T-helper 9 cell (primary cell): ENCODE data around the gene ANKRD27.
"Not testable (repeated sequence)": the region's sequence is repeated elsewhere in the genome, so short reads cannot be mapped to it uniquely, and the experiment has no call there.

ENCODE experiments used
- DNase-seq: peaks from one replicate; pipeline ENCODE4 v3.0.0-alpha.2; 2020

Gene ANKRD27

DNA sequence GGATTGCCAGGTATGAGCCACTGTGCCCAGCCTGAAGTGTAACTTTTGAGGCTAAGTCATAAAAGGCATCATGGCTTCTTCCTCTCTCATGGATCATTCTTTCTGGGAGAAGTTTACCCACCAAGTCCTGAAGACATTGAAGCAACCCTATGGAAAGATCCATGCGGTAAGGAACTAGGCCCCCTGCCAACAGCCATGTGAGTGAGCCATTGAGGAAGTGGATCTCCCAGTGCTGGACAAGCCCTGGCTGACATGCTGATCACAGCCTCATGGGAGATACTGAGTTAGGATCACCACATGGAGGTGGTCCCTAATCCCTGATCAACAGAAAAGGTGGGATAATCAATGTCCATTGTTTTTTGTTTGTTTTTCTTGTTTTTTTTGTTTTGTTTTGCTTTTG is 13.3 kb upstream of the ANKRD27 start:
- DNase-seq, result no peak

DNA sequence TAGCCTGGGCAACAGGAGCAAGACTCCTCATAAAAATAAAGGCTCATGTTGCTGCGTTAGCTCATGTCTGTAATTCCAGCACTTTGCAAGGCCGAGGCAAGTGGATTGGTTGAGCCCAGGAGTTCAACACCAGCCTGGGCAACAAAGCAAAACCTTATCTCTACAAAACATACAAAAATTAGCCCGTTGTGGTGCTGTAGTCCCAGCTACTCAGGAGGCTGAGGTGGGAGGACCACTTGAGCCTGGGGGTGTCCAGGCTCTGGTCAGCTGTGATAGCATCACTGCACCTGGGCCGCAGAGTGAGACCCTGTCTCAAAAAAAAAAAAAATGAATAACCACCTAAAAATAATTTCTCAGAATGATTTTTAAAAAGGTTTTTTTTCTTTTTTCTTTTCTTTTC is 12.7 kb upstream of the ANKRD27 start:
- DNase-seq, result no peak

DNA sequence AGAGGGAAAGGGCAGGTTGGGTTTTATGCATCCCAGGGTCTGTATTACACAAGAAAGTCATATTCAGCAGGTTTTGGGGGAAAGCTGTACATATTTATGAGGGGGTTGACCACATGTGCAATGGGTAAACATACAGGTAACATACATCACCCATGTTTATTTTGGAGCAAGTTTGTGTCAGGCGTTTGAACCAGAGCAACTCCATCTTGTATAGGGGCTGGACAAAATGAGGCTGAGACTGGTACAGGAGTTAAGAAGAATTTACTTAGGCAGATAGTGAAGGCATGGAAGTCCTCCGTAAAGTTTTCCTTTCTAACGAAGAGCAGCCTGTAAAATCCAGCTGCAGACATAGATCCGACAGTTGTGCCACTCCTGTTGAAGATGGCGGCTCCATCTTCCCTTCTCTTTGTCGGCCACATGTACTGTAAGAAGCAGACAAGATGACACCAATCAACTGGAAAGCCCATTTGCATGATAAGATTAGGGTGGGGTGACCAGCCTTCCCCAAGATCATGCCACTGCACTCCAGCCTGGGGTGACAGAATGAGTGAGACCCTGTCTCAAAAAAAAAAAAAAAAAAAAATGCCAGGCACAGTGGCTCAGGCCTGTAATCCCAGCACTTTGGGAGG is 12.0 kb upstream of the ANKRD27 start:
- no peak for DNase-seq

DNA sequence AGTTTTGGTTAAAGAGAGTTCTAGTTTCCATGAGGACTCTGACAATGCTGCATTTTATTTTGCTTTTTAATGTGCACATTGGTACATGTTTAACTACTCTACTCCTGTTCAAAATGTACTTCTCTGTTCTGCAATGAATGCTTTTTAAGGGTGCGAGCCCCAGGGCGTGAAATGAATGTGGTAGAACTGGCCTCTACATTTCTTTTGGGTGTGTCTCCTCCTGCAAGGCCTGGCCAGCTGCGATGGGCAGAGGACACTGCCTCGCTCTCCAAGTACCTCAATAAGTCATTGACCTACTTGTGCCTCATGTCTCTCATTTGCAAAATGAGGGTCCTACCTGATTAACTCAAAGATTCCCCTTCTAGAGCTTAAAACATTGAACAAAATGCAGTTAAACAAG is 7.3 kb upstream of the ANKRD27 start:
- DNase-seq, result no peak

DNA sequence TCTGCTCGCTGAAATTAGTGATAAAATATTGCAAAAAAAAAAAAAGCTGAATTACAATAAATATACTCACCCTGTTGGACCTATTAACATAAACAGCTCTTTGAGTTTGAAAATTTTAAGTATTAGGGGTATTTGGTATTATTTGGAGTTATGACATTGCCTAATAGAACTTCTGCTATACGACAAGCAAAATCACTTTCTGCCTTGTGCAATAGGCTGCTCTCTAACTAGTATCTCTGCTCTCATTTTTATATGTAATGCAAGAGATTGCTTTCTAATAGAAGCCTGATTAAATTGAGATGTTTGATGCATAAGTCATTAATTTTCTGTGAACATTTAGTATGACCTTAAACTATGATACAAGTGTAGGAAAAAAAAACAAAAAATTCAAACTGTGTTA is 6.0 kb upstream of the ANKRD27 start:
- DNase-seq, result no peak

DNA sequence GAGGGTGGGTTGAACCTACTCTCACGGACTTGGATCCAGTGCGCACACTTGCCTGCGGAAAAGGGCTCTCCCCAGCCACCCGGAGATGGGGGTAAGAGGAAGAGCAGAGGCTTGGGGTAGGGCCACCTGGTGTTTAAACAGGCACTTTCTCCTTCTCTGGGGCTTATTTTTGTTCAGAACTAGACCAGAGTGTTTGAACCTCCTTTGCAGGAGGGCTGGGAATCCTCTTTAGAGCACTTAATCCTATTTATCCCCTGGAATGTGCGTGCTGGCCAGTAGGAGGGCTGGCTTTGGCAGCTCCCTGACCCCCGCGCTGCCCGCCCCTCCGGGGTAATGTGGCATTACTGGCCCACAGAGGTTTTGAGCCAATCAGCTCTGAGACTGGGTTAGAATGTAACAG is 2.7 kb upstream of the ANKRD27 start:
- no peak for DNase-seq

DNA sequence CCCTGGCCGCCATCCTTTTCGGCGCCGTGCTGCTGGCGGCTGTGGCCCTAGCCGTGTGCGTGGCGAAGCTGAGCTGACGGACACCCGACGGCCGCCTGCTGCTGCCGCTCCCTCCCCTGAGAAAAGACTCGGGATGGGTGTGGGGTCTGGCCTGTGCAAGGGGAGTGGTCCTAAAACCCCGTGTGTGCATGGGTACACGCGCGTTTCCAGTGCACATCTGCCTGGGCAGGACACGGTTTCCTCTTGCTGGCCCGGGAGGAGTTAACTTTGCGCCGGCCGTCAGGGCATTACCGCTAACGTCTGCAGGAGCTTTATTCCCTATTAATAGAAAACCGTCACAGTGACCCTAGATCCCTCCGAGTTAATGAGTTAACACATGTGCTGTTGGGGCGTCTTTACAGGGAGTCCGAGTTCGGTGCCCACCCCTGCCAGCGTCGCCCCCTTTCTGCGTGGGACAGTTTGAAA is 1.9 kb upstream of the ANKRD27 start:
- DNase-seq, result no peak

DNA sequence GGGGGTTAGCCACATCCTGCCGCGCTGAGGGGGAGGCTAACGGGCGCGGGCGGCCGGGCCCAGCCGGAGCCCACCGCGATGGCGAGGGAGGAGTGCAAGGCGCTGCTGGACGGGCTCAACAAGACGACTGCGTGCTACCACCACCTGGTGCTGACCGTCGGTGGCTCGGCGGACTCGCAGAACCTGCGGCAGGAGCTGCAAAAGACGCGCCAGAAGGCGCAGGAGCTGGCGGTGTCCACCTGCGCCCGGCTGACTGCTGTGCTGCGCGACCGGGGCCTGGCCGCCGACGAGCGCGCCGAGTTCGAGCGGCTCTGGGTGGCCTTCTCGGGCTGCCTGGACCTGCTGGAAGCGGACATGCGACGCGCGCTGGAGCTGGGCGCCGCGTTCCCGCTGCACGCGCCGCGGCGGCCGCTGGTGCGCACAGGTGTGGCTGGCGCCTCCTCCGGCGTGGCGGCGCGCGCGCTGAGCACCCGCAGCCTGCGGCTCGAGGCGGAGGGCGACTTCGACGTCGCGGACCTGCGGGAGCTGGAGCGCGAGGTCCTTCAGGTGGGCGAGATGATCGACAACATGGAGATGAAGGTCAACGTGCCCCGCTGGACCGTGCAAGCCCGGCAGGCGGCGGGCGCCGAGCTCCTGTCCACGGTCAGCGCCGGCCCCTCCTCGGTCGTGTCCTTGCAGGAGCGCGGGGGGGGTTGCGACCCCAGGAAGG is 1.4 kb upstream of the ANKRD27 start:
- peak; percentile 5 for DNase-seq

DNA sequence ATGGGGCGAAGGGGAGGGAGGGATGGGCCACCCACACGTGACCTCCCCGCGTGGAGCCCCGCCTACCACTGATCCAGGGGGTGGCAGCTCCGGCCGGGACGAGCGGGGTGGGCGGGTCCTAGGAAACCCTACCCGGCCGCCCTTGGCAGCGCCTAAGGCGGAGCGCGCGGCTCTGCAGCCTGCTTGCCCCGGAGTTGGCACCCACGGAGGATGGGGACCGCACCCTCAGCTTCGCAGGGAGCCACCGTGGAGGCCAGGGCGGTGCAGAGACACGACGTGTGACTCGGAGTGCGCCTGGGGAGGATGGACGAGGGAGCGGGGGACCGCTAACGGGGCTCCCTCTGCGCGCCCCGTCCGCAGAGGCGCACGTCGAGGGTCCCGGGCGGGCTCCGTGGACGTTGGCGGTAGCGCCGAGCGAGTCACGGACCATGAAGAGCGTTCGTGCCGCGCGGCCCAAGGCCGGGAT is 773 bp upstream of the ANKRD27 start, which contains the start of gene RGS9BP:
Gene RGS9BP (plus strand): TSS at position 129 of the 466 bp plus-strand sequence. CDS start 416 bp downstream, outside the sequence.
- peak; percentile 59 for DNase-seq

DNA sequence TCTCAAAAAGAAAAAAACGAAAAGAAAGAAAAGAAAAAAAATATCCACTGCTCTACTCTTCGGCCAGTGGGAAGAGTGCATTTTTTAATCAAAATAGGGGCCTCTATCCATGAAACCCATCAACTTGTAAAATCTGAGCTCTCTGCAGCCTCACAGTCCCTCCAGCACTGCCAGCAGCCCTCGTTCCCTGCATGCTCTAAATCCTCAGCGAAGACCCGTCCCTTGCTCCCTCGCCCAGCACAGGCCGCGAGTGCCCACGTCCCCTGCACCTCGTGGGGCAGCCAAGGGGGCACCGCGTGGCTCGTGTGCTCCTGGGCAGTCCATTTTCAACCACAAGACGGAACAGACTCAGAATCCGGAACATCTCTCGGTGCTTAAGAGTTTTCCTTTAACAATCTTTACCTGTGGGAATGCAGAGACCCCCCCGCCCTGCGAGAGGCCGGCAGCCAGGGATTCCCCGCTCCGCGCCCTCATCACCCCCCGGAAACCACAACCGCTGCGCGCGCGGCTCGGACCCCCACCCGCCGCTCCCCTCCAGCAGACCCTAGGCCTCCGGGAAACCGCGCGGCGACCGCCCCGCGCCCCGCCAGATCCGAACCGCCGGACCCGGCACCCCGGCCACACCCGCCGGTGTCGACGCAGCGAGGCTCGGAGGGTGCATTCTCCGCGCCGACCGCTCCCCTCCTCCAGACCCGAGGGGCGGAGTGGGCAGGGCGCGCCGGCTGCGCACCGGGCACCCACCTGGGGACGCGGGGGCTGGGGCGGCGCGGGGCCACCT is 638 bp downstream of the ANKRD27 start:
- DNase-seq, result no peak

DNA sequence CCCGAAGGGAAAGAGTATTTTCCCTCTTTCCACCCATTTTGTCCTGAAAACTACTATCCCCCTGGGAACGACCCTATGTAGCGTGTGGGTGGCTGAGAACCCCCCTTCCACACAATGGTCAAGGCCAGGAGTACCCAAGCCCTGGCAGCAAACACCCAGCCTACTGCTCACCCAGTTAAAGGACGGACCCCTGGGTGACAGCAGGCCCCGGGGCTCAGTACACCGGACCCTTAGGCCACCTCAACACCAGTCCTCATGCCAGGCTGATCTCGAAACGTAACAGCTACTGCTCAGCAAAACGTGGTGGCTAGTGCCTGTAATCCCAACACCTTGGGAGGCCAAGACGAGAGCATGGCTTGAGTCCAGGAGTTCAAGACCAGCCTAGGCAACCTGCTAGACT is 1.4 kb downstream of the ANKRD27 start:
- no peak for DNase-seq

DNA sequence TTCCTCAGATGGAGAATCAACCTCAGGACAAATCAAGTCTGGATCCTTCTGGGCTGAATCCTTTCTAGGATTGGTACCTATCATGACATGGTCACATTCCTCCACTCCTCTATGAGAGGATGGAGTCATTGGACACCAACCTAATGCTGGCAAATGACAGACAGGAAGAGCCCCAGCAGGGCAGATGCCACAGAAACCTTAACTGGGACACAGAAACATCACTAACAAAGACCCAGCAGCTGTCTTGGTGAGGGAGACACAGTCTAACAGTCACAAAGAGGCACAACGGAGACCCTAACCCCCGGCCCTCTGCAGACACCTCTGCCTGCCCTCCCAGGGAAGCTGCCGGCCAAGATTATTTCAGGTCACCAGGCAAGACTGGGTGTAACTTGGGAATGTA is 2.1 kb downstream of the ANKRD27 start:
- no peak for DNase-seq

DNA sequence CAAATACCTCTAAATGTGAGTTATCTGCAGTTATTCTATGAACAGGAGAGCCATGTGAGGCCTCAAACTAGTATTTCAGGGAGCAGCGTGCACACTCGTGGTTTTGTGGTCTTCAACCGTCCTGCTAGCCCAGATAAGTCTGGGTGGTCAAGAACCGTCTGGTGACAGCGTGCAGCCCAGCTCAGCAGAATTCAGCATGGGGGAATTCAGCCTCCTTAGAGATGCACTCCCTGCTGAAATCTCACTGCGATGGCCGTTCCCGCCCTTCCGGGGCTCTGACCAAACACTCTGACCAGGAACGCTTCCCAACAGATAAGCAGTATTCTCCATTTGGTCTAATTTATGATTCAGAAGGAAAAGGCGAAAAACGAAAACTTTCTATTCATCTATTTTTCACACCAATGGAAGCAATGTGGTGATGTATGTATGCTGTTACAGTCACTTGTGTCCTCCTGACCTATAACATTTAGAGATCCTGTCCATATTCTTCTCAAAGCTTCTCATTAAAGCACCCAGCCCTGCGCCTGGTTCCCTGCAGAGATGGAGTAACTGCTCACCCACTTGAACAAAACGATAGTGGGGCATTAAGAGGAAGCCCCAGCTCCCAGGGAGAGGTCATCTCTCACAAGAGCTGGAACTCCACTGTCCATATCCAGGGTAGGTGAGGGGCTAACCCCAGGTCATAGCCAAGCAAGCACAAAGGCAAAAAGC is 2.9 kb downstream of the ANKRD27 start:
- no peak for DNase-seq

DNA sequence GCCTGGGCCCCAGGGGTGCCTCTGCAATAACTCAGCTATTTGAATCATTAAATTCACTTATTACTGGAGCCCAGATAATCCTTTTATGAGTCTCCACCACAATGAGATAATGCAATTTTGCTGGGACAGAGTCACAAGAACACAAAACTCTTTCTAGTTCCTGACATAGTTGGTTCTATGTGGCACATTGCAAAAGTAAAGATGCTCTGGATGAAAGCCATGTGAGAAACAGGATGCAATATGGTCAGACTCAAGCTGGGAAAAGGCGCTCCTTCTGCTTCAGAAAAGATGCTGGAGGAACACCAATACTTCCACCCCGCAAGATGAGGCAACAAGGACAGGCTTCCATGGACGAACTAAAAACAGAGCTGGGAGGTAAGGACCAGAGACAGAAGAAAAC is 5.7 kb downstream of the ANKRD27 start:
- no peak for DNase-seq

DNA sequence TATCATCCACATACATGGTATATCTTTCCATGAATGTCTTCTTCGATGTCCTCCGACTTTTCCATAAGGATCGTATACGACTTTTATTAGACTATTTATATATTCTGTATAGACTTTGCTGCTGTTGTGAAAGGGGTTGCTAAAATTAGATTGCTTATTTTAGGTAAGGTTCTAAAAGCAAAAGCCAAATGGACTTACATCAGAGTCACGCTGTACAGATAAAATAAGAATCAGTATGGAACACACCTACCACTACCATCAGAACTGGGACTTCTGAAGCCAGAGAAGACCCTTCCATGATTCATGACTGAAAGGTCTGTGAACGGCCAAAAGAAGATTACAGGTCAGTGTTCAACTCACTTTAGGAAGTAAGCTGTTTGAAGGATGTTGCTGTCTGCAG is 8.9 kb downstream of the ANKRD27 start:
- no peak for DNase-seq

DNA sequence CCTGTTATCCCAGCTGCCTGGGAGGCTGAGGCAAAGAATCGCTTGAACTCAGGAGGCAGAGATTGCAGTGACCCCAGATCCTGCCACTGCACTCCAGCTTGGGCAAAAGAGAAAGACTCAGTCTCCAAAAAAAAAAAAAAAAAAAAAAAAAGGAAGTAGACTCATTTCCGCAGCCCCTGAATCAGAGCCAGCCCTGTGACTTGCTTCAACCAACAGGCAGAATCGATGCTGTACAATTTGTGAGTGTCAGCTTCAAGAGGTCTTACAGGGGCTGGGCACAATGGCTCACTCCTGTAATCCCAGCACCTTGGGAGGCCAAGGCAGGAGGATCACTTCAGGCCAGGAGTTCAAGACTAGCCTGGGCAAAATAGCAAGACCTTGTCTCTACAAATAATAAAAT is 12.8 kb downstream of the ANKRD27 start:
- DNase-seq, result no peak

DNA sequence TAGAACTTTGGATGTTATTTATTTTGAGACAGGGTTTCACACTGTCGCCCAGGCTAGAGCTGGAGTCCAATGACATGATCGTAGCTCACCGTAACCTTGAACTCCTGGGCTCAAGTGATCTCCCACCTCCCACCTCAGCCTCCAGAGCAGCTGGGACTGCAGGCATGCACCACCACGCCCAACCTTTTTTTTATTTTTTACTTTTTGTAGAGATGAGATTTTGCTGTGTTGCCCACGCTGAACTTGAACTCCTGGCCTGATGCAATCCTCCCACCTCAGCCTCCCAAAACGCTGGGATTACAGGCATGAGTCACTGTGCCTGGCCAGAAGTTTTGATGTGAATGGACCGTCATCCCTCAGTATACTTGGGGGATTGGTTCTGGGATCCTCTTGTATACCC is 13.7 kb downstream of the ANKRD27 start:
- no peak for DNase-seq

DNA sequence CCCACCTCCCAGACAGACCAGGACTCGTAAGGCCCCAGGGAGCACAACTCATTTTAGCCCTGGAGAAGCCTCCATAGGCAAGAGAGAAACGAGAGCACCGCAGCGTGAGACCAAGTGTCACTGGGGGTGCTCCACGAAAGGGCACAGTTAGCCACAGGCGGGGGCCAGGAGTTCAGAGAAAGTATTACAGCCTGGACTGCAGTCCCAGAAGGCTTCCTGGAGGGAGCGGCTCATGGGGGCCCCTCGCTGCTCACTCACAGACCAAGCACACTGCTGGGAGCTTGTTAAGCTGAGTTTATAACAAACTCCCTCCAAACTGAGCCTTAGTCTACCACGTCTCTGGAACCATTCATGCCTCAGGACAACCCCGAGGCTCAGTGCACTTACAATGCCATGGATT is 16.5 kb downstream of the ANKRD27 start:
- DNase-seq, result no peak

DNA sequence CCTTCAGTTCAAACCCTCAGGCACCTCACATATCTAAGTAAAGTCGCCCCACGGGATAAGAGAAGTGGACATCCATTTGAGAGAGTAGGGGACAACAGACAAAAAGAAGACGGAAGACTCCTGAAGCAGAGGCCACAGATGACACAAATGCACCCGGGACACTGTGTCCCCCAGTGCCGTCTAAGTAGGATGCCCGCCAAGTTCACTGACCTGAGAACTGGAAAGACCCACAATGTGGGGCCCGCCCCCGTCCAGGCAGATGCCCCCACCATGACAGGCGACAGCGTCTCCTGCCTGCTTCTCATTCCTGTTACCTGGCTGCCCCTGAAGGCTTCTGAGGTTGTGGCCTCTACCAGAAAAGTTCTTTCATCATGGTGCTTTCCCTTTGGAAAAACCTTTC is 16.9 kb downstream of the ANKRD27 start:
- DNase-seq, result no peak

DNA sequence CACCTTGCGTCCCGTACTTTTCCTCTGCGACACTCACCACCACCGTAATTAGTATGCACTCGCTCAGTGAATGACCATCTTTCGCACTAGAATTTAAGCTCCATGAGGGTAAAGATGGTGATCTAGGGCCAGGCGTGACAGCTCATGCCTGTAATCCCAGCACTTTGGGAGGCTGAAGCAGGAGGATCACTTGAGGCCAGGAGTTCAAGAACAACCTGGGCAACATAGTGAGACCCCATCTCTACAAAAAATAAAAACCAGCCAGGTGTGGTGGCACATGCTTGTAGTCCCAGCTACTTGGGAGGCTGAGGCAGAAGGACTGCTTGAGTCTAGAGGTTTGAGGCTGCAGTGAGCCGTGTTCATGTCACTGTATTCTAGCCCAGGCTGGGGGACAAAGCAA is 18.6 kb downstream of the ANKRD27 start:
- not testable (repeated sequence) for DNase-seq

DNA sequence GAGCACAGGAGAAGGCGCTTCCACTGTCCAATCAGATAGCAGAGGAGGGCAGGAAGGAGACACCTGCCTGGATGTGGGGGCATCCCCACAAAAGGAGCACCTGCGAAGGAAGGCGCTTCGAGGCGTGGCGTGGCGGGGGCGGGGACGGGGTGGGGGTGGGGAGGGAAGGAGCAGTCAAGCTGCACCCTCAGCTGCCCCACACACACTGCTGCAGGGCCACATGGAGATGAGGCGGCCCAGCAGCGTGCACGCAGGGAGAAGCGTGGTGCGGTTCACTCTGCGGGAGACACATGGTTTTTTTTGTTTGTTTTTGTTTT is 21.4 kb downstream of the ANKRD27 start:
- DNase-seq, result no peak

DNA sequence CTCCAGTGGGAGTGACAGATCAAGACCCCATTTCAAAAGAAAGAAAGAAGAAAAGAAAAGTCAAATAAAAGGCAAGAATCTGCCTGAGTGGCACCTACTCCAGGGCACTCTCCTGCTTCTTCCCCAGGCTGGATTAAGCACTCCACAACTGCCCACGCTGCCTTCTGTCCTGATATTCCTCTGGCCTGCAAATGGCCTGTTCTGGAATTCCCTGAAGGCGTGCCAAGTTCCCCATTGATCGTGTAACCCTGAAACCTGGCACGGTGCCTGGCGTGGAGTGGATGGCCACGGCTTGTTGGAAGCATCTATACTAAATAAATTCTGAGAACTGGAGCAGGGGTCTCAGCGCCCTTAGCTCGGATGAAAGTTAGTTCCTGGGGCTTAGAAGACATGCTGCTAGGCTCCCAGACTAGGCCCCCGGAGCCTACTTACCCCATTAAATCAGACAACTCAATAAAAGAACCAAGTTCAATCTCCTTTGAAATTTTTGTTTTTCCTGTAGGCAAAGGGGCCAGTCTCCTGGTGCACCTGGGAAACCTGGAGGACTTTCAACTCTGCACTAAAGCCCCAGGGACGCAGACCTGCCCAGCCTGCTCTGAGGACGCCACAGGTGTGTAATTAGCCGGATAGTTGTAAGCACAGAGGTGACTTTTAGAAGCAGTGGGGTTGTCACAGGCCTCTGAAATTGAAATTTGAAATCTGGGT is 21.9 kb downstream of the ANKRD27 start:
- DNase-seq, result no peak

DNA sequence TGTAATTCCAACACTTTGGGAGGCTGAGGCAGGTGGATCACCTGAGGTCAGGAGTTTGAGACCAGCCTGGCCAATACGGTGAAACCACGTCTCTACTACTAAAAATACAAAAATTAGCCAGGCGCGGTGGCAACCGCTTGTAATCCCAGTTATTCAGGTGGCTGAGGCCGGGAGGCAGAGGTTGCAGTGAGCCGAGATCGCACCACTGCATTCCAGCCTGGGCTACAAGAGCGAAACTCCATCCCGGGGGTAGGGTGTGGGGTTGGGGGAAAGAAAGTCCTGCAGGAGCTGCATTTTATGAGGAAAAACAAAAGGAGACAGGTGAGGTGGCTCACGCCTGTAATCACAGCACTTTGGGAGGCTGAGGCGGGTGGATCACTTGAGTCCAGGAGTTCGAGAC is 22.6 kb downstream of the ANKRD27 start:
- DNase-seq, result not testable (repeated sequence)
